ENCODE measurements around the gene NOL4L.

The NOL4L gene, protein sequence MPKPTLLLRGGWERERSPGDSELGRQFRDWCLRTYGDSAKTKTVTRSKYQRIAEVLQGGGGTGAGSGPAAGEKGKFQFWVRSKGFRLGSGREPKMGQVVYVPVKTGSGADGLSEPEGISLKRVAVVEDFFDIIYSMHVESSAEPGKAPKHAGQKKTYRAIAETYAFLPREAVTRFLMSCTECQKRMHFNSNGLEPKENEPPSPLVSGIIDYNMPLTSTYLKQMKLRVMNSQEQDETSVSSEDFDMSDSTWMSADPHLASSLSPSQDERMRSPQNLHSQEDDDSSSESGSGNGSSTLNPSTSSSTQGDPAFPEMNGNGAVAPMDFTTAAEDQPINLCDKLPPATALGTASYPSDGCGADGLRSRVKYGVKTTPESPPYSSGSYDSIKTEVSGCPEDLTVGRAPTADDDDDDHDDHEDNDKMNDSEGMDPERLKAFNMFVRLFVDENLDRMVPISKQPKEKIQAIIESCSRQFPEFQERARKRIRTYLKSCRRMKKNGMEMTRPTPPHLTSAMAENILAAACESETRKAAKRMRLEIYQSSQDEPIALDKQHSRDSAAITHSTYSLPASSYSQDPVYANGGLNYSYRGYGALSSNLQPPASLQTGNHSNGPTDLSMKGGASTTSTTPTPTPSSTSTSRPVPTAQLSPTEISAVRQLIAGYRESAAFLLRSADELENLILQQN

DNA sequence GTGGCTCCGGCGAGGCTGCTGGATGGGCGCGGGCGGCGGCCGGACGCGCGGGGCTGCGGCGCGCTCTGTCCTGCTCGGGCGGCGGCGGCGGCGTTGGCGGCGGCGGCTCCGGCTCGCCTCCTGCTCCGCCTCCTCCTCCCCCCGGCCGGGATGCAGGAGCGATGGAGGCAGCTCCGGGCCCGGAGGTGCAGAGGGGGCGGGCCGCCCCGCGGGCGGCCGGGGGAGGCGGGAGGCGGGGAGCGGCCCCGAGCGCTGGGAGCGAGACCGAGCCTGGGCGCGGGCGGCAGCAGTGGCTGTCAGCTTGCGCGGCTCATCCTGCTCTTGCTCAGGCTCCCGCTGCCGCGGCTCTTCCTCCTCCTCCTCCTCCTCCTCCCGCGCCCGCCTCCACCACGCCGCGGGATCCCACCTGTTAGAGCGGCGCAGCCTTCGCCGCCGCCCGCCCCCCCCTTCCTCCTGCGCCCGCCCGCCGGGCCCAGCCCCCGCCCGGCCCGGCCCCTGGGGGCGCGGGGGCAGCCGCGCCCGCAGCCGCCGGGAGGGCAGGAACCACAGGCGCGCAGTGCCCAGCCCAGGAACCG, at the start of gene NOL4L:
Gene NOL4L, minus strand, starts transcription at position 323 of the 575 bp plus-strand sequence. CDS start 443 bp downstream, outside the sequence.
- no peak for DNase-seq (ENCODE audit: low spot score)

DNA sequence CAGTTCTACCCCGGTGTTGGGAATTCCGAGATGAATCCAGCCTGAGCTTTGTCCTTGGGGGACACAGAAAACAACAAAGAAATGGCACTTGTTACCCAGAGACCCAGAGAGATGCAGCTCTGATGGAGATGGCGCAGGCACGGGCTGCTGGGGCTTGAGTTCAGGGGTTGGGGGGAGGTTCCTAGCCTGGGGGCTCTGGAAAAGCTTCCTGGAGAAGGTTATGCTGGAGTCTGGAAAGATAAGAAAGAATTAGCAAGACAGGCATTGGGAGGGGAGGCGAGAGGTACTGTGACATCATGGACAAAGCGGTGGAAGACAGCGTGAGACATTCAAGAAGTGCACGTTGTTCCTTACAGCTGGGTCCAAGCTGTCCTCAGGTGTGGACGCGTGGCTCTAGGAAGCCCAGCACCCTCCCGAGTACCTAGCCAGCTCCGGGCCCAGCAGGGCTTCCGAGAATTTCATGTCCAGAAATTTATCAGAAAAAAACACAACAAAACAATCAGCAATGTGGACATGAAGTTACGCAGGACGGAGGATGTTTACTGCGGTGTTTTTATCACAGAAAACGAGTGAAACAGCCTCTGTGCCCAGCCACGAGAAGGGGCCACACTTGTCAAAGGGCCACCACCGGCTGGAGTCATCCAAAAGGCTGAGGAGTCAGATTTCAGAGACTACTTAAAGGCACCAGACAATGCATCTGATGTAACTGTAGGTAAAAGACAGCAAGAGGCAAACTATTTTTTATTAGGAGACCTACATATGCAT, 49.1 kb upstream of the NOL4L start:
- DNase-seq (ENCODE audit: low spot score) = no peak

DNA sequence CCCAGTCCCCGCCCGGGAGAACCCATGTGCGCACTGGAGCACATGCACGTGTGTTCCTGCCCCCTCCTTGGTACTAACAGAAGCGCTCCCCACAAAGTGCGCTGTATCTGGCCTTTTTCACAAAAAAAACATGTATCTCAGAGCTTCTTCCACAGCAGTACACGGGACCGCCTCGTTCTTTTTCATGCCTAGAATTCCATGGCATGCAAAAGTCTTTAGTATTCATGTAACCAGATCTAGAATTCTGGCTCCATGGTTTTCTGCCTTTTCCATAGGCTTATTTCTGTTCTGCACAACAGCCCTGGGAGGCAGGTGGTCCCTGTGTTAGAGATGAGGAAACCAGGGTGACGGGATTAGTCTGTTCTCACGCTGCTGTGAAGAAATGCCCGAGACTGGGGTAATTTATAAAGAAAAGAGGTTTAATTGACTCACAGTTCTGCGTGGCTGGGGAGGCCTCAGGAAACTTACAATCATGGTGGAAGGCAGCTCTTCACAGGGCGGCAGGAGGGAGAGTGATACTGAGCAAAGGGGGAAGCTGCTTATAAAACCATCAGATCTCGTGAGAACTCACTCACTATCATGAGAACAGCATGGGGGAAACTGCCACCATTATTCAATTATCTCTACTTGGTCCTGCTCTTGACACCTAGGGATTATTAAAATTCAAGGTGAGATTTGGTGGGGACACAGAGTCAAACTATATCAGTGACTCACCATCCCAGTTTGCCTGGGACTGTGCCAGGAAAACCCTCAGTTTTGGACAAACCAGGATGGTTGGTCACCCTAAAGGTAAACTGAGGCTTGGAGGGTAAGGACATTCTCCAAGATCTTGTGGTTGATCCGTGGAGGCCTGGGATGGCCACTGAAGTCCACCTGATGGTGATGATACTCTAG, 47.6 kb upstream of the NOL4L start:
- no peak for DNase-seq (ENCODE audit: low spot score)

DNA sequence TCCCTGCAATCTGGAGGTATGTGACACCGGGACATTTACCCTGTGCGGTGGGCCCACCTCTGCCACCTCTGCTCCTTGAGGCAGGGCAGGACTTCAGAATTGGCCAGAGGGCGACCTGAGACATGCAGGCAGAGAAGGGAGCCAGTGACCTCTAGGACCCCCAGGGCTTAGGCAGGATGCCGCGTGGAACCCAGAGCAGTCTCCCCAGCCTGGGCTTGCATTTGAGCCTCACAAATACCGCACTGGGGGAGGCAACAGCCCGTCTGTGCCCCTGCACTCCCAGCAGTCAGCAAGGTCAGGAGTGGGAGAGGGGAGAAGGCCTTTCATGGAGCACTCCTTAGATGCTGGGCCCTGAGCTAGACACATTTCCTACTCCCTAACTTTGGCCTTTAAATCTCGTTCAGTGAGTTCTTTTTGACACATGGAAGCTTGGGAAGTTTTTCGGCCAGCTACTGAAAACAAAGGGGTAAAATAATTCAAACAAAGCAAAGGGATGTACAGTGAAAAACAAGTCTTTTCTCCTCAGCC, 46.9 kb upstream of the NOL4L start:
- no peak for DNase-seq (ENCODE audit: low spot score)

DNA sequence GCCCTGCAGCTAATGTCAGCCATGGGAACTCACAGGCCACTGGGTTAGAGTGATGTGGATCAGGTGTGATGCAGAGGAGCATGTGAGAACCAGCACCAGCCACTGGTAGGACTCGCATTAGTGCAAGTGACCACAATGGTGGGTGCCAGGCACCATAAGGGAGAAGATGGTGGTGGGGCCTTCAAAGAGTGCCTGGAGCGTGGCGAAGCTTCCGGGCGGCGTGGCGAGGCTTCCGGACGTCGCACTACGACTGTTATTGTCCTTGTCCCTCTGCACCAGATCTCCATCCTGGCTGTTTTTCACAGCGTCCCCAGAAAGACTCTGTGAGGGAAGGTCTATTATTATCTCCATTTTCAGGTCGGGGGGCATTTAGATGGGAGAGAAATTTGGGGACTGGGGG, 44.7 kb upstream of the NOL4L start:
- no peak for DNase-seq (ENCODE audit: low spot score)

DNA sequence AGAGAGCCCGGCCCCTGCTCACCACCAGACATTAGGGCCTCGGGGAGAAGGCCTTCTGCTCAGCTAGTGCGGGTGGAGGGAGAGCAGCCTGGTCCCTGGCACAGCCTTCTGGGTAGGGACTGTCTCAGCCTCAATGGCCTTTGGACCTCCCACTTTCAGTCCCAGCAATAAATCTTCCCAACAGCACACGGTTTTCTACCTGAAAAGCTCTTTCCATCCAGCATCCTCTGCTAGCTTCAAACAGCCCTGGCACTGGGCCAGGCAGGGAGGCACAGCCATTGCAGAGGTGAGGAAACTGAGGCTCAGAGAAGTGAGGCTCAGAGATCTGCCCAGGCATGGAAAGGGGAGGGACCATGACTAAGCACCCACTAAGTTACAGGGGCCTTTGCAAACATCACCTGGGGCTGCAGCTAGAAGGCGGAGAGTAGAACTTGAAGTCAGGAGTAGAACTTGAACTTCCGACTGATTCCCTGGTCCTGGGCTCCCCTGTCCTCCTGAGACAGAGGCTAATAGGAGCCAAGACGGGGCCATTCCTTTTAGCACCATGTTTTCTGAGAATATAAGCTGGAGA, 43.9 kb upstream of the NOL4L start:
- DNase-seq (ENCODE audit: low spot score) = peak; percentile 24

DNA sequence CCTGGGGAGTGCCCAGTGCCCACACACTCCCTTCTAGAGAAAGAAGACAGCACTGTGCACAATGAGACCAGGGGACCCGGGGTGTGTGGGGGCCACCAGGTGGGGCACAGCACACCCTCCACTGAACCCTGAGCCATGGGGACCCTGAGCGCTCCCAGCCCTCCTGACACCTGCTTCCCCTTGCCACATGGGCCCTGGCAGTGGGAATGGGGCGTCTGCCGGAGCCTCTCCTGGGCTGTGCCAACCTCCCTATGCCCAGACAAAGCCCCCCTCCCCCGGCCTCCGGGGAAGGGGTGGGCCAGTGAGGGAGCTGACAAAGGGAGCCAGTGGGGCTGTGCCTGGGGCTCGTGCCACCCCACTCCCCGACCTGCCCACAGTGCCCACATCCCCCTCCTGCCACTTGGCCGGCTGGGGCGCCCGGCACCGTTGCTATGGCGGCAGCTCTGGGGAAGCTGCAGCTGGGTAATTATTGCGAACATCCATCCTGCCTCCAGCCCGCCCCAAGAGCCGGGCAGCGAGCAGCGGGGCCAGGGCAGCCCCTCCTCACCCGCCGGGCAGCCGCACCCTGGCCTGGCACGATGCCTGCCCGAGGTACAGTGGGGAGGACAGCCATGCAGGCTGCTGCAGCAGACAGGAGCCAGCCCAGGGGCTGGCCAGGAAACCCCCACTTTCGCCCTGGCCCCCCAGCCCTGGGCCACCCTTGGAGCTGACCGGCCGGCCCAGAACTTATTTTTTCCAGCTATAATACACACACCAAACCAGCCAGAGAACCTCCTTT, 41.9 kb upstream of the NOL4L start:
- DNase-seq (ENCODE audit: low spot score) = peak; percentile 27

DNA sequence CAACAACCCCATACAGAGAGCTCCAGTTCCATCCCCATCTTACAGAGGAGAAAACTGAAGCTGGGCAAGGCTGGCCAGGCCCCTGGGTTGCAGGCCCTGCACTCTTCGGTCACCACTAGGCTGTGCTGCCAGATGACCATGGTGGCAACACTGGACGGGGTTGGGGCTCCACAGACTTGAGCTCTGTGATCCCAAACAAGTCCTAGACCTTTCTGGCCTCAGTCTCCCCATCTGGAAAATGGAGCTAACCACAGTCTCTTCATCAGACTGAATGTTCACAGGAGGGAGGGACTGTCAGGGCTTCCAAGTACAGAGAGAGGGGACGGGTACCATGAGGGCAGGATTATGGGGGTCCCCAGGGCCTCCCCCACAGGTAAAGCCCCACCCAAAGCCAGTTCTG, 41.3 kb upstream of the NOL4L start:
- DNase-seq (ENCODE audit: low spot score) = no peak

DNA sequence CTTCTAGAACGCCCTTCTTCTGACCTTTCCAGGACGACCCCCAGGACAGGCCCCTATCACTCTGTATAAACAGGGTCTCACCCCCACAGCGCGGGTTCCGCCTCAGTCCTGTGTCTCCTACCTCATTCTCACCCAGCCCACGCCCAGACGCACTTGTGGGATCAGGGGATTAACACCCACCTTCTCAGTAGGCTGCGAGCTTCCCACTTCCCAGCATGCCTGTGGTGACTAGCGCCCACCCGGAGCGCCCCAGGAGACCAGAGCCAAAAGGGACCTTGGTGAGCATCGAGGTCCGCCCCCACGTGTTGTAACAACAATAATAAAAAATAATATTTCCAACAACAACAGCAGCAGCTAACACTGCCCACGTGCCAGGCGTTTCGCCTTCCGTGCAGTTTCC, 40.9 kb upstream of the NOL4L start:
- no peak for DNase-seq (ENCODE audit: low spot score)

DNA sequence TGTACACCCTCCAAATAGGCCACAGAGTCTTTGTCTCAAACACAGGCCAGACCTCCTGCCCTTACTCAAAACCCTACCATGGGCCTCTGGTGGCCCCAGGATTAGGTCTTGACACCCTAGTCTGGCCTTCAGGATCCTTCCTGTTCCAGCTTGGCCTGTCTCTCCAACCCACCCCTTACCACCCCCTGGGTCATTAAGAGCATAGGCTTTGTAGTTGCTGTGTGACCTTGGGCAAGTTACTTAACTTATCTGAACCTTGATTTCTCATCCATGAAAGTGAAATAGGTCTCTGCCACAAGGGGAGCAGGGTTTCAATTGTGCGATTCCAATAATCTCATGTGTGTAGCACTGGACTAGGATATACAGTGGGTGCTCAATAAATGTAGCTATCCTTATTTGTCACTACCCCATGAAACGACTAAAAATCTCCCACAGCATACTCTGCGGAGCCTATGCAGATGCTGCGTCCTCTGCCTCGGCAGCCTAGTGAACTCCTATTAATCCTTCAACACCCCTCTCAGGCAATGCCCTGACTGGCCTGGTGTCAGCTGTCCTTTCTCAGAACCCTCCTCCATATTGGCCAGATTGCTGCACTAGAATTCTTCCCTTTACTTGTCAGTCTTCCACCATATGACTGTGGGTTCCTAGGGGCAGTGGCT, 39.7 kb upstream of the NOL4L start:
- DNase-seq (ENCODE audit: low spot score) = no peak

DNA sequence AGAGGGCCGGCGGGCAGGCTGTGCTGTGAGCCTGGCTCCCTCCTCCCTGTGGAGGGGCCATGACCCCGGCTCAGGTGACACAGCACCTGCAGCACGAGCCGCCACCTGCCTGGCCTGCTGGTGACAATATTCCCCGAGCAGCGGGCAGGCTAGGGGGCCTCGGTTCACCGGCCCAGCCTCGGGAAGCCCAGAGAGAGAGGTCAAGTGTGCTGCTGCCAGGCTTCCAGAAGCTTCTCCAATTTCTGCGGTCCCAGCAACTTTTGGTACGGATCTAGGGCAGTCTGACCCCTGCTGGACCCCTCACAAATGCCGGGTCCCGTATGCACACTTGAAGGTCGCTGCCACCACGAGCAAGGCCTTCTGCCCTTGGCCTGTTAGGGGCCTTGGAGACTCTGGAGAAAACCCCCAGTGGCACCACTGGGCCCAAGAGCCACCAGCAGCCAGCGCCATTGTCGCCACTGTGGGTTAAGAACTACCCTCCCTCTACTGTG, 38.6 kb upstream of the NOL4L start:
- no peak for DNase-seq (ENCODE audit: low spot score)

DNA sequence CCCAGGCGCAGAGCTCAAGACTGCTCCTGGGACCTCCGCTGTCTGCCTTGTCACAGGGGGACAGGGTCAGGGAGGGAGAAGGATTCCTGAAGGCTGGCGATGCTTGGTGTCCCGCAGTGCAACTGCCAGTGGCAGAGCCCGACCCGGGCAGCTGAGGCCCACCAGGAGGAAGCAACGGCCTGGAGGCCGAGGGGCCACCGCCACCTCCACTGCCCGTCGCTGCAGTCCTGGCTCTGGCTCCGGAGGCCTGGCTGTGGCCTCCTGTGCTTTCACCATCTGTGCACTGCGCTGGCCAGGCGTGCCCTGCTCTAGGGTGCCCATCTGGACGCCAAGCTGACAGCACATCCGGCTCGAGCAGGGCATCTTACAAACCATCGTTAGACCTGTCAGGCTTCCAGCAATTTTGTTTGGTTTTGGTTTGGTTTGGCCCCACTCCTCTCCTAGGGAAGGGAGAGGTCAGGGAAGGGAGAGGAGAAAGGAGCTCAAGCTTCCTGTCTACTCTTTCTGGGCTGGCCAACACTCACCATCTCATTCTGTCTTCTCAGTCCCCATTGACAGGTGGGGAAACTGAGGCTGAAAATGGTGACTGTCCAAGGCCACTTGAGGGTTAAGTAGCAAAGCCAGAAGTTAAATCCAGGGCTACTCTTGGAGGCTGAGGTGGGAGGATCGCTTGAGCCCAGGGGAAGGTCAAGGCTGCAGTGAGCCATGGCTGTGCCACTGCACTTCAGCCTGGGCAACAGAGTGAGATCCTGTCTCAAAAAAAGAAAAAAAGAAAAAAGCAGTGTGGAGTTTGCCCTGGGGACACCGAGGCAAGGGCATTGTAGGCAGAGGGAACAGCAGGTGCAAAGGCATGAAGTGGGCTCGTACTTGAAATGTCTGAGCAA, 37.7 kb upstream of the NOL4L start:
- no peak for DNase-seq (ENCODE audit: low spot score)

DNA sequence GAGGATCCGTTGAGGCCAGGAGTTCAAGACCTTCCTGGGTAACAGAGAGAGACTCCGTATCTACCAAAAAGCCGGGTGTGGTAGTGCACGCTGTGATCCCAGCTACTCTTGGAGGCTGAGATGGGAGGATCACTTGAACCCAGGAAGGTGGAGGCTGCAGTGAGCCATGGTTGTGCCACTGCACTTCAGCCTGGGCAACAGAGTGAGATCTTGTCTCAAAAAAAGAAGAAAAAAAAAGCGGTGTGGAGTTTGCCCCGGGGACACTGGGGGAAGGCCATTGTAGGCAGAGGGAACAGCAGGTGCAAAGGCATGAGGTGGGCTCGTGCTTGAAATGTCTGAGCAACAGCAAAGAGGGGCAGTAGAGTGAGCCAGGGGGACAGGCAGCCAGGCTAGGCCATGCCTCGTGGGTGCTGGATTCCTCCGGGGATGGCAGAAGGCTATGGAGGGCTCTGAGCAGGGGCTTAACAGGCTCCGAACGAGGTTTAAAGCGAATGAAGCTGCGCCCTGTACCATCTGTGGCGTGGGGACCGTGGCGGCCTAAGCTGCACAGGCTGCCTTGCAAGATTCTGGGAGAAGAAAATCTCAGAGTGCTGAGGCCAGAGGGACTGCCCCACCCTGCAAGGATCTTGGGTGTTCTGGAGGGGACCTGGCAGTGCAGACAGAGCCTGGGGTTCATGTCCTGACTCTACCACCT, 36.9 kb upstream of the NOL4L start:
- DNase-seq (ENCODE audit: low spot score) = no peak

DNA sequence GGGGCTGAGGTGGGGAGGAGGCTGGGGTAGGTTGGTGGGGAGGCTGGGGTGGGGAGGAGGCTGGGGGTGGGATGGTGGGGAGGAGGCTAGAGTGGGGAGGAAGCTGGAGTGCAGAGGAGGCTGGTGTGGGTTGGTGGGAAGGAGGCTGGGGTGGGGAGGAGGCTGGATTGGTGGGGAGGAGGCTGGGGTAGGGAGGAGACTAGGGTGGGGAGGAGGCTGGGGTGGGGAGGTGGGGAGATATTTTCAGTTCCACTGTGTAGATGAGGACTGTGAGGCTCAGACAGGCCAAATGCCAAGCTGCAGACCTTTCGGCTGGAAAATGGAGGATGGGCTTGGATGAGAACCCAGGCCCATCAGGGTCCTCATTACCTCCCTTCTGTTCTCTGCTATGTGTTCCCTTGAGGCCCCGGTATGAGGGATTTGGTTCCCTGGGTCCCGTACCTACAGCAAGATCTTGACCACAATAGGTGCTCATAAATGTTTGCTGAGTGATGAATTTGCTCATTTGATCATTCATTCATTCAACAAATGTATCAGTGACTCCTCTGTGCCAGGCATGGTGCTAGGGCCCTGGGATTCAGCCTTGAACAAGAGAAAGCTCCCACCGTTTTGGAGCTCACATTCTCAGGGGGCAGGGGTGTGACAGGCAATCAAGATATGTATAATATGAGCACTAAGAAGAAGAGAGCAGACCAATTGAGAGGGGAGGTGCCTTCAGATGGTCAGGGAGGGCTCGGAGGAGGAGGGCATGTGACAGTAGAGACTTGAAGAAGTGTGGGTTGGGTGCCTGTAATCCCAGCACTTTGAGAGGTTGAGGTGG, 36.1 kb upstream of the NOL4L start:
- DNase-seq (ENCODE audit: low spot score) = no peak

DNA sequence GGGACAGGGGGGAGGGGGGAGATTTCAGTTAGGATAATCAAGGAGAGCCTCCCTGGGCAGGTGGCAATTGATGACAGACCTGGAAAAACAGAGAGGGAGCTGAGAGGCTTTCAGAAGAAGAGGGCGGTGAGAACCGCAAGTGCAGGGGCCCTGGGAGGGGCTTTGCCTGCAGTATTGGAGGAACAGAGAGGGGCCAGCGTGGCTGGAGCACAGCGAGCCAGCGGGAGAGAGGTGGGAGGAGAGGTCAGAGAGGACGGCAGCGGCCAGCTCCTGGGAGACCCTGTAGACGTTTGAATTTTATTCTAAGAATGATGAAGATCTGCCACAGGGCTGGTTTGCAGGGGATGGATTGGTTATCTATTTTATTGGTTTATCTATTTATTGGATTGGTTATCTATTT, 34.5 kb upstream of the NOL4L start:
- DNase-seq (ENCODE audit: low spot score) = no peak

DNA sequence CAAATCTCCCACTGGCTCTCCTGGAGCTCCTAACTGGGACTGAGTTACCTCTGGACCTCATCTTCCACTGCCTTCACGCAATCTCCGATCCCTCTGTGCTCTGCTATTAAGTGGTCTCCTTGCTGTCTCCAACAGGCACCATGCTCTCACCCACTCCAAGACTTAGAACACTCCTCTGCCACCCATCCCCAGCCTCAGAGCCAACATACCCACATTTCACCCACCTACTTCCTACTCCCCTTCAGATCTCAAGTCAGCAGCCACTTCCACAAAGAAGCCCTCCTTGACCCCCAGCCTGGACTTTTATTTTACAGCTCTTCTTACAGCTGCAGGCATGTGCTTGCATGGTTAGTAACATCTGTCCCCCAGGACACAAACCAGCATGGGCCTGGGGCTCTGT, 29.6 kb upstream of the NOL4L start:
- no peak for DNase-seq (ENCODE audit: low spot score)

DNA sequence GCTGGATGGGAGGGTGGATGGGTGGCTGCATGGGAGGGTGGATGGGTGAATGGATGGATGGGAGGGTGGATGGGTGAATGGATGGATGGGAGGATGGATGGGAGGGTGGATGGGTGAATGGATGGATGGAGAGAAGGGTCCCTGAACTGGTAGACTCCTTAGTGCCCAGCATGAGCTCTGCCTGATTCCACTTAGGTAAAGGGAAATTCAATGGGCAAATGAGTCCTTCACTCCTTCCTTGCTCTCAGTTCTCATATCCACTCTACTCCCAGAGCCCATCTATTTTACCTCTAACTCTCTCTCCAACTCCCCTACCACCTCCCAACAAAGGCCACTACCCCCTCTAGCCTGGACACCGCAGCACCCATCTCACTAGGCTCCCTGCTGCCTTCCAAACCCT, 29.2 kb upstream of the NOL4L start:
- no peak for DNase-seq (ENCODE audit: low spot score)
